HG03460 (cell line): ENCODE results near the gene GTF3C1.

Experiments used
- ATAC-seq: cut with Tn5 transposase; IDR thresholded peaks from one replicate; pipeline ENCODE4 v1.9.1; 2021; ENCODE audit not compliant: unreplicated experiment

Gene GTF3C1

GRCh38 chr16:27430512-27430911 lies 119.2 kb downstream of the GTF3C1 start:
- no peak for ATAC-seq

- no peak for ATAC-seq
These were observed 119.7 kb downstream of the GTF3C1 start for GRCh38 chr16:27429981-27430441.

GRCh38 chr16:27429330-27429871 lies 120.3 kb downstream of the GTF3C1 start:
- no peak for ATAC-seq

- ATAC-seq: no peak
These were observed 121.5 kb downstream of the GTF3C1 start for GRCh38 chr16:27428026-27428785.

- ATAC-seq: no peak
These were observed 122.2 kb downstream of the GTF3C1 start for GRCh38 chr16:27427538-27427937.

GRCh38 chr16:27426423-27427408 lies 123.0 kb downstream of the GTF3C1 start:
- peak; percentile 83 for ATAC-seq

- no peak for ATAC-seq
These were observed 123.8 kb downstream of the GTF3C1 start for GRCh38 chr16:27425961-27426360.

- no peak for ATAC-seq
These were observed 124.8 kb downstream of the GTF3C1 start for GRCh38 chr16:27424772-27425498.

- no peak for ATAC-seq
These were observed 127.6 kb downstream of the GTF3C1 start for GRCh38 chr16:27421961-27422740.

- no peak for ATAC-seq
These were observed 132.6 kb downstream of the GTF3C1 start for GRCh38 chr16:27417047-27417671.

GRCh38 chr16:27414788-27415431 lies 134.8 kb downstream of the GTF3C1 start:
- ATAC-seq: no peak

GRCh38 chr16:27413956-27414355 lies 135.8 kb downstream of the GTF3C1 start:
- ATAC-seq: no peak

GRCh38 chr16:27410761-27411160 lies 139.0 kb downstream of the GTF3C1 start:
- ATAC-seq: no peak
